Islet of Langerhans (tissue), 1 donor: ENCODE data around the gene FFAR2.

Experiments used
- FAIRE-seq: peaks from one replicate; lab custom pipeline; 2011; peaks lifted over from hg19 to GRCh38; lab: Jason Lieb, UNC

Gene FFAR2

GRCh38 chr19:35488677-35489076, 40.6 kb downstream of the FFAR2 start:
- FAIRE-seq: no peak

GRCh38 chr19:35490364-35490763, 42.3 kb downstream of the FFAR2 start, which contains the start of gene KRTDAP:
Gene KRTDAP (minus strand): TSS chr19:35490464. CDS start chr19:35490442, 22 bp downstream.
- no peak for FAIRE-seq

GRCh38 chr19:35491836-35492360, 43.8 kb downstream of the FFAR2 start:
- no peak for FAIRE-seq

- no peak for FAIRE-seq
Observed at GRCh38 chr19:35493971-35494370, 45.9 kb downstream of the FFAR2 start.

- no peak for FAIRE-seq
Observed at GRCh38 chr19:35495107-35496064, 47.3 kb downstream of the FFAR2 start.

GRCh38 chr19:35497406-35497805, 49.3 kb downstream of the FFAR2 start:
- no peak for FAIRE-seq

GRCh38 chr19:35498220-35498619, 50.2 kb downstream of the FFAR2 start:
- no peak for FAIRE-seq

GRCh38 chr19:35498984-35499527, 51.0 kb downstream of the FFAR2 start:
- FAIRE-seq: no peak

GRCh38 chr19:35500611-35501010, 52.6 kb downstream of the FFAR2 start:
- FAIRE-seq: no peak
